Activated CD4-positive, alpha-beta T cell treated with anti-CD3 and anti-CD28 coated beads, Interleukin-2, Interleukin-4, amounts not matched to agents 100 ng/mL and 50 ng/mL, durations not matched to agents 16 hours and 8 hours (primary cell): Measurements from ENCODE around the gene TMEM41B.
"Not testable (repeated sequence)": the region's sequence is repeated elsewhere in the genome, so short reads cannot be mapped to it uniquely, and the experiment has no call there.

Experiments
- DNase-seq: peaks from one replicate; pipeline ENCODE4 v3.0.0-alpha.2; 2020; ENCODE audit warnings: low spot score

TMEM41B gene

DNA sequence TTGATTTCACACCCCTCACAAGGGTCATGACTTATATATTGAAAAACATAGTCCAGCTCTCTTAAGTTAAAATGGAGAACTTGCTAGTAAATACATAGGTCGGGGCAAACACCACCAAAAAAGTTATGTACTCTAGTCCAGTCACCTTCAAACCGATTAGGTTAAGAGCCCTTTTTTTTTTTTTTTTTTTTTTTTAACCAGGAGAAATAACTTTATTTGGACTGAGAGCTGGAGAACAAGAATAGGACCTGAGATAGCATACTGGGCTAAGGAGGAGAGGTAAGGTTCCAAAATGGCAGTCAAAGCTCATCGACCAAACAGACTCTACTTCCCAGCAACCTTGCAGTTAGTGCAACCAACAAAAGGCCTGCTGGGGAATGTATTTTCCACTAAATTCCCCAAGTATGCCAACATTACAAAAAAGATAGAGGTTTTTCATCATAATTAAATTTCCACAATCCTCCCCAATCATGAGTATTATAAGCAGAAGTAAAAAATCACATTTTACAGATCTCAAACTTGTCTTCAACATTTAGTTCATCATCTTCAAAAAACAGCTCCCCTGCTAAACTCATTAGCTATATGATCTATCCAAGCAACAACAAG lies 3.8 kb downstream of the TMEM41B start:
- DNase-seq = no peak

DNA sequence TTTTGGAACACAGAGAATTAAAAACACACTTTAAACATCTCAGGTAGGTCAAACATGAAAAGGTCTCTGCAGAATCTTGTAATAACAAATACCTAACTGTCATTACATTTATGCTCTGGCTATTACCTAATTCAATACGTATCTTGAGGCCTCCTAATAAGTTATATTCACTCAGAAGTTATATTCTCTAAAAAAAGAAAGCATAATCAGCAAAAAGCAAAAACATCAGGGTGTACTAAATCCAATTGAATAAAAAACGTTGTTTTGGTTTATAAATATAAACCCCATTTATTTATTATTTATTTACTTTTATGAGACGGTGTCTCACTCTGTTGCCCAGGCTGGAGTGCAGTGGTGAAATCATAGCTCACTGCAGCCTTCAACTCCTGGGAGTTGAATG lies 10.2 kb downstream of the TMEM41B start:
- no peak for DNase-seq

DNA sequence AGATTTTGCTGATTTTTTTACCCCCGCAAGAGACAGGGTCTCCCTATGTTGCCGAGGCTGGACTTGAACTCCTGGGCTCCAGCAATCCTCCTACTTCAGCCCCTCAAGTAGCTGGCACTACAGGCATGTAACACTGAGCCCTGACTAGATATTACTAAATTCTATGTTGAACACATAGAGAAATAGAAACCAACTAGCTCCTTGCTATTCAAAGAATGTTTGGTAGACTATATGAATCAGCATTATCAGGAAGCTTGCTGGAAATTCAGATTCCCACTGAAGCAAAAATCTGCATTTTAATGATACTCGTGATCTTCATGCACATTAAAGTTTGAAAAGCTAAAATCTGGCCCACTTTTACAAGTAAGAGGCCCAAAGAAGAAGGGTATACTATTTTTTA lies 11.9 kb downstream of the TMEM41B start:
- no peak for DNase-seq

GRCh38 chr11:9301720-9302119 lies 12.7 kb downstream of the TMEM41B start:
- DNase-seq = no peak

GRCh38 chr11:9293646-9294045 lies 20.7 kb downstream of the TMEM41B start:
- no peak for DNase-seq

- no peak for DNase-seq
Observed at GRCh38 chr11:9285850-9286587, 28.4 kb downstream of the TMEM41B start.

DNA sequence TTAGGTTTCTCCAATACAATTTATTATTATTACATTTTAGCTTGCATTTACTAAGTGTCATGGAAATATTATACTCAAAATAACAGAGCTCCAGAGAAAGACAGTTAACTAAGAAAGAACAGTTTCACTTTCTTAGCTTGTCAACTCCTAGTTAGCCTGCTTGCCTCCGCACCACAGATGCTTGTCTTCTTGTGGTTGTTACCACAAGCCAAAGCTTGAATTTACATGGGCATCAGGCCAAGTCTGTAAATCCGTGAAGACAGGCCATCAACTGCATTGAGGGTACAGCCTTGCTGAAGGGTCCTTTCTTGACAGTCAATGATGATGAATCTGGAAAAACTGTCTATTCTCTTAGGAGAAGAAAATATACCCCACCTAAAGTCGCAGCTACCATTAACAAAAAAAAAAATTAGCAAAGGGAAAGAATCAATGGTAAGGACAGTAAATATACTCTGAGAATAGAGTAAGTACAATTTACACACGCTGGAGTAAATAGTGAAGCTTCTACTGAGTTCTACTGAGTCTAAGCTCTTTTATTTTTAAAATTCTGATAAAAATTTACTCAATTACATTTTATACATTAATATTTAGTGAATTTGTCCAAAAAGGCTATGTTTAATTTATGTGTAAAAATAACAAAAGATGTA lies 33.6 kb downstream of the TMEM41B start:
- DNase-seq = peak; percentile 76

DNA sequence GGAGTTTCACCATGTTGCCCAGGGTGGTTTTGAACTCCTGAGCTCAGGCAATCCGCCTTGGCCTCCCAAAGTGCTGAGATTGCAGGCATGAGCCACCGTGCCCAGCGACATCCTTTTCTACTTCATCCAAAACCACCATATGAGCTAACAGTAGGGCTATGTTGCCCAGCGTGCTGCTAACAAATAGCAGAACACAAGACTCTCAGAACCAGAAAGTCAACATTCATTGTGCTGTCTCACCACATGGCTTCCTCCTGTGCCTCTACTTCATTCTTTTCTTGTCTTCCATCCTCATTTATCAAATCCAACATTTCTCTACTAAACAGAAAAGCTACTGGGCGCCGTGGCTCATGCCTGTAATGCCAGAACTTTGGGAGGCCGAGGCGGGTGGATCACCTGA lies 37.2 kb downstream of the TMEM41B start:
- DNase-seq = no peak

- DNase-seq = no peak
Observed at GRCh38 chr11:9276571-9276970, 37.8 kb downstream of the TMEM41B start.

DNA sequence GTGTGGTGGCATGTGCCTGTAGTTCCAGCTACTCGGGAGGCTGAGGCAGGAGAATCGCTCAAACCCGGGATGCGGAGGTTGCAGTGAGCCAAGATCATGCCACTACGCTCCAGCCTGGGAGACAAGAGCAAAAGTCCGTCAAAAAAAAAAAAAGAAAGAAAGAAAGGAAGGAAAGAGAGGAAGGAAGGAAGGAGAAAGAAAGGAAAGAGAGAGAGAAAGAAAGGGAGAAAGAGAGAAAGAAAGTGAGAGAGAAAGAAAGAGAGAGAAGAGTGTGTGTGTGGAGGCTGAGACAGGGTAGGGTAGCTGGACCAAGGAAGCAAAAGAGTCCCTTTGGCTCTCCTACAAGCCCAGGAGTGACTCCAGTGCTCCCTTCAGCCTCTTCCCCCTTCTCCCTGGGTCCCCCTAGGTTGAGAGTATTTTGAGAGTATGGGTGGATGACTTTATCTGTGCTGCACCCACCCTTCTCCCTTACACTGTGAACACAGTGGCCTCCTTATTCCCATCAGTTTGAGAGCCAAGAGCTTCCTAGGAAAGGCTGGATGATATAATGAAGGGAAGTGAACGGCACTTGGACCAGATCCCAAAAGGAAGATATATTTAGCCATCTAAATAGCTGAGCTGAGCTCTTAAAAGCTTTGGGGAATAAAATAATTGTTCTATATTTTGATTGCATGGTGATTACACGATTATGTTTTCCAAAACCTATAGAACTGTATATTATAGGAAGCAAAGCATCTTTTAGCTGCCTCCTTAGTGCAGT lies 39.7 kb downstream of the TMEM41B start:
- DNase-seq = no peak

DNA sequence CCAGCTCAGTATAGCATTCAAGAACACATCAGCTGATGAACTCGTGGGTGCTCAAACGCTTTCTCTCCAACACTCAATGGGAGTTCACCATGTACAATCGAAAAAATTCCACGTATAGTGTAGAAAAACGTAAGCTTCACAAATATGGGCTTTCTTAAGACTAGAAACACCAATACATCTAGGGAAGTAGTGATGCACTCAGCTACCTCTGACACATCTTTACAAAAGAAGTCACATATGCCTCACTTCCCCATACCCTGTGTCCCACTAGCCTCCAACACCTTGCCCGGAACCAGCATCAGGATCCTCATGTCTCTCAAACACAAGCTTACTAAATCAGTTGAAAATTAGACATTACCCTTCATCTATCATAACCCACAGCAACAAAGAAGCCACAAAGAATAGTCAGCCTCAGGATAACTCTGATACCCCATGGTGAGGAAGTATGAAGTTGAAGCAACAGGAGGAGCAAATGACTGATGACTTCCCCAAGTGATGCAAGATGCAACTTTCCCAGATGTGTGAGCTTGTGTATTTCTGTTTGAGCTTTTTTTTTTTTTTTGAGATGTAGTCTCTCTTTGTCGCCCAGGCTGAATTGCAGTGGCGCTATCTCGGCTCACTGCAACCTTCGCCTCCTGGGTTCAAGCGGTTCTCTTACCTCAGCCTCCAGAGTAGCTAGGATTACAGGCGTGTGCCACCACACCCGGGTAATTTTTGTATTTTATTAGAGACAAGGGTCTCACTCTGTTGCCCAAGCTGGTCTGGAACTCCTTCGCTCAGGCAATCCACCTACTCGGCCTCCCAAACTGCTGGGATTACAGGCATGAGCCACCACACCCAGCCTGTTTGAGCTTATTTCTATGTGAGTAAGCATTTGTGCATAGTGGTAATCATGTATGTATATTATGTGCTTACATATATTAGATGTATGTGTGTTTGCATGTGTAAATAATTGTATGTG lies 40.7 kb downstream of the TMEM41B start:
- DNase-seq = no peak

DNA sequence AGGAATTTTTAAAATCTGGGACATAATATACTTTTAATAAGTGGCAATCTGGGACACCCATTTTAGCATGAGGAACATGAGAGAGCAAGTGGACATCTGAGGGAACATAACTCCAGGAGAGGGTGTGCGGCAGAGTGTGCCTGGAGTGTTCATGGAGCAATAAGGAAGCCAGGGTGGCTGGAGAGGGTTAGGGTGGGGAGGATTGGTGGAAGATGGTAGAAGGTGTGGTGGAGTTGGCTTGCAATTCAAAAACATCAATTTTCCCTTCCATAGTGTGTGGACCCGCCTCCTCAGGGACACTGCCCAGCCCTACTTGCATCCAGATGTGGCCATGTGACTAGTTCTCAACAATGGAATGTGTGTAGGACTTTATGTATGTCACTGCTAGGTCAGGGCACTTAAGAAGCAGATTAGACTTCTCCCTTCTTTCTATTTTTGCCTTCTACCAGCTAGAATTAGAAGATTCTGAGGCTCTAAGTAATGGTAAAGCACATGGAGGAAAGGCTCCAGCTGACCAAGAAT lies 44.8 kb downstream of the TMEM41B start:
- DNase-seq = no peak

GRCh38 chr11:9267680-9268079 lies 46.7 kb downstream of the TMEM41B start:
- DNase-seq = no peak

DNA sequence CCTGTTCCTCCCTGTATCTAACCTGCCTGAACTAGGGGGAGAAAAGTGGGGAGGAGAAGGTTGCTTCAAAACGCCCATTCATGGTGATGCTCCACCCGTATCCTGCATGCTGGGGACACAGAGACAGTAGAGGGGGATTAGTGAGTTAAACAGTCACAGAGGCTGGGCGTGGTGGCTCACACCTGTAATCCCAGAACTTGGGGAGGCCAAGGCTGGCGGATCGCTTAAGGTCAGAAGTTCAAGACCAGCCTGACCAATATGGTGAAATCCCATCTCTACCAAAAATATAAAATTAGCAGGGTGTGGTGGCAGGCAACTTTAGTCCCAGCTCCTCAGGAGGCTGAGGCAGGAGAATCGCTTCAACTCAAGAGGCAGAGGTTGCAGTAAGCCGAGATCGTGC lies 47.5 kb downstream of the TMEM41B start:
- DNase-seq = no peak

DNA sequence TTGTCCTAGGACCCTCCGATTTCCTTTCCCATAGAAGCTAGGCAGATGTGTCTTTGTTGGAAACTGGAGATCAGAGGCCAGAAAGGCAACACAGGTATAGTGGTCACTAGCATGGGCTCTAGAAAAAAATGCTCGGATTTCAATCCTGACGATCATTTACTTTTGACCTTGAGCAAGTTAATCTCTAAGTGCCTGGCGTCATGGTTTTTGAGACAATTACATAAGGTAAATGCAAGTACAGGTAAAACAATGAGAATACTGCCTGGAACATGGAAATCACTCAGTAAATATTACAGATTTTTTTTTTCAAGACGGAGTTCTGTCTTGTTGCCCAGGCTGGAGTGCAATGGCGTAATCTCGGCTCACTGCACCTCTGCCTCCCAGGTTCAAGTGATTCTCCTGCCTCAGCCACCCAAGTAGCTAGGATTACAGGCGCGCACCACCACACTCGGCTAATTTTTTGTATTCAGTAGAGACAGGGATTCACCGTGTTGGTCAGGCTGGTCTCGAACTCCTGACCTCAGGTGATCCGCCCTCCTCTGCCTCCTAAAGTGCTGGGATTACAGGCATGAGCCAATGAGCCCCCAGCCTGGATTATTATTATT lies 48.2 kb downstream of the TMEM41B start:
- DNase-seq = no peak

DNA sequence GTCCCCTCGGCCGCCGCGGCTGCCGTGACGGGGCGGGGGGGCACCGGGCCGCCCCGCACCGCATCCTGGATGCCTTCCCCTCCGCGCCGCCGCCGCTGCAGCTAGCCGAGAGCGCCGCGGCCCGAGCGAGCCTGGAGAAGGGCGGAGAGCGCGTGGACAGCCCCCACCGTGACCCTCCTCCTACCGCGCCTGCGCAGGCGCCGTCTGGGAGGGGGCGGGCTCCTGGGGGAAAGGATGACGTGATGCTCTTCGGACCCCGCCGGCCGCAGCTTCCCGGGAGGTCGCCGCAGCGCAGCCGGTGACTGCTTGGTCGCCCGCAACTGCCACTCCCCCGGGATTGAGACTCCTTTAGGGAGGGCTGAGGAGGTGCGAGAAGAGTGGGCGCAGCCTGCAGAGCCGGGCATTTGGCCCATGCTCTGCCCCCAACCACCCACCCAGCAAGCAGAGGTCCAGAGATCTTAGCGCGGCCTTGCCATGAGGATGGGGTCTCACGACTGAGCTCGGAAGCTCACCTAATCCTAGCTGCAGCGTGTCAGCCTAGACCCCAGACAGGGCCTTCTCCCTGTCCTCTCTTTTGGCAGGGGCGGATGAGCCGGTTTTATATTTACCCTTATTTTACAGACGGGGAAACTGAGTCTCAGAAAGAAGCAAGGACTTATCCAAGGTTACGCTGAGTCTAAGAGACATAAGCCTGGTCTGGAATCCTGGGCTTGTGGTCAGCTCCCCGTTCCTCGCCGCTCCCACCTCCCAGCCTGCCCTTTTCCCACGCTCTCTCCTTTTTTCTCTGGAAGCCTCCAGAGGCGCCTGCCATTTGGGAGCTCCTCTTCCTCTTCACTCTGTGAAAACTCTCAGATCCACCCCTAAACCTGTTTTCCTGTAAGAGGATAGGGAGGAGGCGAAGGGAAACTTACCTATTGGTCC lies 48.9 kb downstream of the TMEM41B start, which contains the start of gene DENND5A:
TSS of gene DENND5A (minus strand) at position 140 of the 921 bp plus-strand sequence. CDS start 281 bp downstream, outside the sequence.
- peak; percentile 59 for DNase-seq

DNA sequence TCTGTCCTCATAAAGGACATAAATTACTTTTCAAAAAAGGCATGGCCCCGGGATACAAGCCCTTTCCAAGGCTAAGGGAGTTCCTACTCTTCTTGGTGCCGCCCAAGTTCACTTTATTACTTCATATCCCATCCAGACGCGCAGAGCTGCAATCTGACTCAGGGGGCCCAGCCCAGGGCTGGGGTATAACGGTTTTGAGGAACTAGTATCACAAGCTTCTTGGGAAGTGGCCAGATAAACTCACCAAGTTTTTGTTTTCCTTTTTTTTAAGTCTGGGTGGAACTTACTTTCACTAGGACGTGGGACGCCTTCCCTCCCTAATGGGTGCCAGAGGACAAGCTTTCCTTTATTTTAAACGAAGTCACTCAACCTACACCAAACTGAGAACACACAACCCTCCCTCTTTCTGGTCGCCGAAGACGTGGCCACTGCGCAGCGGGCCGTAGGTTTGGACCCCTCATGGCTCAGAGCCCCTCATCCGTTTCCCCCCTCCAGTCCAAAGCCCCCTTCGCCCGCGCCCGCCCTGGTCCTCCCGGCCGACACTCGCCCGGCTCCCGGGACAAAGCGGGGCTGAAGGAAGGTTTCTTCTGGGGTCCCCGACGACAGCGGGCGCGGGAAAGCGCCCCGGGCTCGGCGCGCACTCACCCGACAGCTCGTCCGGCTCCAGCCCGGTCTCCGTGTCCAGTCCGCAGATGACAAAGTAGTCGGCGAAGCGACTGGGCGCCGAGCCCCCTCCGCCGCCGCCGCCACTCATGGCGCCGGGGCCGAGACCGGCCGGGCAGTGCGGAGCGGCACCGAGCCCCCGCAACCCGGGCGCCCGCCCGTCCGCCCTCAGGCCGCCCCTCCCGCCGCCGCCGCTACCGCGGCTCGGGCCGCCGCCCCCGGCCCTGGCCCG lies 49.8 kb downstream of the TMEM41B start:
- no peak for DNase-seq

DNA sequence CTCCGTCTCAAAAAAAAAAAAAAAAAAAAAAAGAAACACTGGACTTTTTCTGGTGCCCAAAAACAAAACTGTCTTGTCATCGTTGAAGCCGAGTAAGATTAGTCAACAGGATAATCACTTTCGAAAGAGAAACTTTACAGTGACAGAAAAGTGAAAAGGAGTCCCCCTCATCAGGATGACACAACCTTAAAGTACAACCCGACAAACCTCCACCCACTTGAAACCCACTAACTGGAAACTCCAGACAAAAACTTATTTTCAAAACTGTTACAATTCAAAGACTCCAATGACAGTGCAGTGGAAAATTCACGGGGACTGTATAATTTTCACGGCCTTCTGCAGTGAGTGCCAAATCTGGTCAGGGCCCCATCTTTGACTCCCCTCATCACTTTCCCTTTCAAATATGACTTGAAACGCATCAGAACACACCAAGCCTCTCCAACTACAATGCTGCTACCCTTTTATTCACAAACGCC lies 50.5 kb downstream of the TMEM41B start:
- DNase-seq = peak; percentile 82

GRCh38 chr11:9260838-9261146 lies 53.6 kb downstream of the TMEM41B start:
- DNase-seq = not testable (repeated sequence)
